GM19397 (cell line): Measurements from ENCODE around the gene CD44.
A peak's percentile ranks its signal among the peaks of the same experiment; 100 is the strongest.

Experiments used
- ATAC-seq: cut with Tn5 transposase; IDR thresholded peaks from one replicate; pipeline ENCODE4 v1.9.1; 2021; ENCODE audit warnings: mild to moderate bottlenecking, moderate library complexity; ENCODE audit not compliant: unreplicated experiment

Gene CD44

GRCh38 chr11:35173011-35173511 is 34.1 kb downstream of the CD44 start:
- peak; percentile 52 for ATAC-seq

- ATAC-seq = no peak
Observed at GRCh38 chr11:35173616-35174566, 34.9 kb downstream of the CD44 start.

GRCh38 chr11:35174666-35175065 is 35.7 kb downstream of the CD44 start:
- no peak for ATAC-seq

- no peak for ATAC-seq
Observed at GRCh38 chr11:35177370-35177769, 38.4 kb downstream of the CD44 start.

- ATAC-seq = no peak
Observed at GRCh38 chr11:35178067-35178805, 39.3 kb downstream of the CD44 start.

GRCh38 chr11:35178873-35179272 is 39.9 kb downstream of the CD44 start:
- ATAC-seq = no peak

GRCh38 chr11:35179466-35180135 is 40.6 kb downstream of the CD44 start:
- ATAC-seq = no peak

- no peak for ATAC-seq
Observed at GRCh38 chr11:35180317-35181233, 41.6 kb downstream of the CD44 start.

GRCh38 chr11:35182317-35182939 is 43.5 kb downstream of the CD44 start:
- peak; percentile 77 for ATAC-seq

GRCh38 chr11:35183326-35183925 is 44.5 kb downstream of the CD44 start:
- ATAC-seq = no peak

- ATAC-seq = no peak
Observed at GRCh38 chr11:35185696-35186095, 46.7 kb downstream of the CD44 start.

GRCh38 chr11:35187996-35188395 is 49.0 kb downstream of the CD44 start:
- no peak for ATAC-seq

- ATAC-seq = no peak
Observed at GRCh38 chr11:35190804-35191348, 51.9 kb downstream of the CD44 start.

GRCh38 chr11:35192347-35192746 is 53.4 kb downstream of the CD44 start:
- ATAC-seq = no peak

GRCh38 chr11:35193767-35194166 is 54.8 kb downstream of the CD44 start:
- ATAC-seq = no peak

- no peak for ATAC-seq
Observed at GRCh38 chr11:35197292-35197691, 58.3 kb downstream of the CD44 start.

GRCh38 chr11:35200811-35201341 is 61.9 kb downstream of the CD44 start:
- no peak for ATAC-seq

- ATAC-seq = no peak
Observed at GRCh38 chr11:35204614-35205013, 65.6 kb downstream of the CD44 start.

- ATAC-seq = no peak
Observed at GRCh38 chr11:35206616-35207015, 67.6 kb downstream of the CD44 start.
